SKM-1 treated with dmso at 0.1 percent for 144 hours (cell line): Measurements from ENCODE around the gene TRPC1.
A peak's percentile ranks its signal among the peaks of the same experiment; 100 is the strongest.
"Not testable (repeated sequence)": the region's sequence is repeated elsewhere in the genome, so short reads cannot be mapped to it uniquely, and the experiment has no call there.

Experiments
- DNase-seq: peaks from one replicate; lab custom pipeline; 2025; ENCODE audit not compliant: unreplicated experiment; lab: John Stamatoyannopoulos, UW

TRPC1 gene

GRCh38 chr3:142750531-142750930, 26.7 kb downstream of the TRPC1 start:
- not testable (repeated sequence) for DNase-seq

GRCh38 chr3:142752605-142753004, 28.8 kb downstream of the TRPC1 start:
- not testable (repeated sequence) for DNase-seq

GRCh38 chr3:142754494-142754893, 30.7 kb downstream of the TRPC1 start:
- no peak for DNase-seq

- DNase-seq, result no peak
These were observed 44.5 kb downstream of the TRPC1 start for GRCh38 chr3:142768338-142768737.

- DNase-seq, result no peak
These were observed 54.1 kb downstream of the TRPC1 start for GRCh38 chr3:142777927-142778326.

- no peak for DNase-seq
These were observed 54.7 kb downstream of the TRPC1 start for GRCh38 chr3:142778541-142778940.

- no peak for DNase-seq
These were observed 55.8 kb downstream of the TRPC1 start for GRCh38 chr3:142779591-142779990.

GRCh38 chr3:142782616-142783015, 58.8 kb downstream of the TRPC1 start:
- no peak for DNase-seq

- no peak for DNase-seq
These were observed 60.4 kb downstream of the TRPC1 start for GRCh38 chr3:142784228-142784627.

GRCh38 chr3:142785996-142786395, 62.2 kb downstream of the TRPC1 start:
- DNase-seq, result no peak

- DNase-seq, result peak; percentile 88
These were observed 63.9 kb downstream of the TRPC1 start for GRCh38 chr3:142787719-142788118.

- no peak for DNase-seq
These were observed 70.7 kb downstream of the TRPC1 start for GRCh38 chr3:142794508-142794907.

GRCh38 chr3:142795332-142795731, 71.5 kb downstream of the TRPC1 start:
- no peak for DNase-seq

GRCh38 chr3:142796823-142797222, 73.0 kb downstream of the TRPC1 start:
- DNase-seq, result peak; percentile 3

GRCh38 chr3:142801746-142802145, 77.9 kb downstream of the TRPC1 start:
- DNase-seq, result no peak

GRCh38 chr3:142802891-142803290, 79.1 kb downstream of the TRPC1 start:
- no peak for DNase-seq

GRCh38 chr3:142808103-142808917, 84.5 kb downstream of the TRPC1 start:
- DNase-seq, result no peak

GRCh38 chr3:142809259-142809658, 85.4 kb downstream of the TRPC1 start:
- DNase-seq, result no peak

GRCh38 chr3:142815803-142816202, 92.0 kb downstream of the TRPC1 start:
- DNase-seq, result no peak

- DNase-seq, result no peak
These were observed 93.5 kb downstream of the TRPC1 start for GRCh38 chr3:142817356-142817755.

- no peak for DNase-seq
These were observed 94.1 kb downstream of the TRPC1 start for GRCh38 chr3:142817897-142818296.

GRCh38 chr3:142818651-142819050, 94.8 kb downstream of the TRPC1 start:
- DNase-seq, result no peak

GRCh38 chr3:142819179-142819578, 95.3 kb downstream of the TRPC1 start:
- DNase-seq, result no peak
